Mucosa of rectum (tissue), 2 donors: ENCODE results near the gene RAB3GAP1.
A peak's percentile ranks its signal among the peaks of the same experiment; 100 is the strongest.
"Not testable (repeated sequence)": the region's sequence is repeated elsewhere in the genome, so short reads cannot be mapped to it uniquely, and the experiment has no call there.

ENCODE experiments used
- H3K27ac ChIP-seq, 2 donors: one replicate each; pipeline ENCODE4 v1.7.0; 2013; ENCODE audit warnings: inconsistent platforms in 2 of 2, low read depth in 2 of 2, low read length in 2 of 2
- H3K27me3 ChIP-seq, 2 donors: one replicate each; pipeline ENCODE4 v1.7.0; 2013; ENCODE audit warnings: low read length in 2 of 2; ENCODE audit not compliant: control insufficient read depth in 2 of 2, insufficient read depth in 2 of 2
- H3K36me3 ChIP-seq, 2 donors: one replicate each; pipeline ENCODE4 v1.7.0; 2013; ENCODE audit warnings: low read length in 2 of 2; ENCODE audit not compliant: control insufficient read depth in 2 of 2, insufficient read depth in 2 of 2
- H3K4me1 ChIP-seq, 2 donors: one replicate each; pipeline ENCODE4 v1.7.0; 2013; ENCODE audit warnings: low read length in 2 of 2, mild to moderate bottlenecking in 1 of 2; ENCODE audit not compliant: control insufficient read depth in 2 of 2, insufficient read depth in 2 of 2
- H3K4me3 ChIP-seq, 2 donors: one replicate each; pipeline ENCODE4 v1.7.0; 2013; ENCODE audit warnings: low read length in 2 of 2
- H3K9ac ChIP-seq, 2 donors: one replicate each; pipeline ENCODE4 v1.7.0; 2013; ENCODE audit warnings: low read length in 2 of 2, low read depth in 1 of 2, mild to moderate bottlenecking in 1 of 2
- H3K9me3 ChIP-seq, 2 donors: one replicate each; pipeline ENCODE4 v1.7.0; 2013; ENCODE audit warnings: low read length in 2 of 2; ENCODE audit not compliant: control insufficient read depth in 2 of 2
- donor health status: healthy.
- donor health status: Normal muscosa, but diverticular disease.

RAB3GAP1 gene

DNA sequence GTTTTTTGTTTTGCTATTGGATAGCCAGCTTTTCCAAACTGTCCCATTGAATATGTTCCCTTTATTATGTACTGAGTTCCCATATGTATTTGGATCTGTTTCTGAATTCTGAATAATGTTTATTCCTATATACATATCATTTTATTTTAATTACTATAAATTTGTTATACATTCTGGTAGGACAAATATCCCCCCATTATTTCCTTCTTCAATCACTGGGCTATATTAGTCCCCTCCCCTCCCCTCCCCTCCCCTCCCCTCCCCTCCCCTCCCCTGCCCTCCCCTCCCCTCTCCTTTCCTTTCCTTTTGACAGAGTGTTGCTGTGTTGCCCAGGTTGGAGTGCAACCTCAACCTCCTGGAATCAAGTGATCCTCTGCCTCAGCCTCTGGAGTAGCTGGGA, 26.3 kb downstream of the RAB3GAP1 start:
- Histone ChIP-seq H3K9ac (no peak overlapping the region), H3K27me3 (no peaks in the 10 kb centered on the region), H3K36me3 (peaks cover 2 to 3% of the 10 kb centered on the region in 2 donors), H3K4me1 (peaks cover 3 to 9% of the 10 kb centered on the region in 2 donors), H3K27ac (no peak overlapping the region), H3K4me3 (no peak overlapping the region), H3K9me3 (no peaks in the 10 kb centered on the region)

DNA sequence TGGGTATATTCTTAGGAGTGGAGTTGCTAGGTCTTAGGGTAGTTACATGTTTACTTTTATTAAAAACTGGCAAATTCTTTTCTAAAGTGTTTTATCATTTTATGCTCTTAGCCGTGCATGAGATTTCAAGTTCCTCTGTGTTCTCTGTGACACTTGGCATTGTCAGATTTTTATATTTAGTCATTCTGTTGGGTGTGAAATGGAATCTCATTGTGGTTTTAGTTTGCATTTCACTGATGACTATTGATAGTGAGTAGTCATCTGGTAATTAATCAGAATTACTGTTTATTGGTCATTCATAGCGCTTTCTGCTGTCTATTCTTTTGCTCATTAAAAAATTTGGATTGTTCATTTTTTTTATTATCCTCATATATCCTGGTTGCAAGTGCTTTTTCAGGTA, 34.1 kb downstream of the RAB3GAP1 start:
- no peak overlapping the region for H3K27ac ChIP-seq
- H3K27me3 ChIP-seq = no peaks in the 10 kb centered on the region
- no peak overlapping the region for H3K9ac ChIP-seq
- H3K4me1 ChIP-seq = peaks cover 0 to 2% of the 10 kb centered on the region in 2 donors
- H3K4me3 ChIP-seq = no peak overlapping the region
- H3K9me3 ChIP-seq = no peaks in the 10 kb centered on the region
- no peaks in the 10 kb centered on the region for H3K36me3 ChIP-seq

GRCh38 chr2:135089597-135089996, 37.5 kb downstream of the RAB3GAP1 start:
- H3K4me3 ChIP-seq, H3K36me3 ChIP-seq, H3K27ac ChIP-seq, H3K27me3 ChIP-seq, H3K9ac ChIP-seq, H3K9me3 ChIP-seq: not testable (repeated sequence)
- H3K4me1 ChIP-seq = peaks cover 14 to 21% of the 10 kb centered on the region in 2 donors

DNA sequence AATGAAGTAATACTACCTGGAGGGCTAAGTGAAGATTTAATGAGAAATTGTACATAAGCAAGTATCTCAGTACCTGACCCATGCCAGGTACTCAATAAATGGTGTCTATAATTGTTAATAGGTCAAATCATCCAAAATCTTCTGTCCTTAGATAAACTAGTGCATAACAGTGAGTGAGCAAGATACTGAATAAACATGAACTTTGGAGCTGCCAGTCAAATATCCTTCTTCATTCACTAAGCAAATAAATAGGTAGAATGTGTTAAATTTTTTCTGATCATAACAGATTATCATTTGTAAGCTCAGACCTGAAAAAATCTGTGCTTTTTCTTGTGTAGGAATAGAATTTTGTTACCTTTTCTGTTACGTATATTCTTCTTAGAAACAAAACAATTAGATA, 39.6 kb downstream of the RAB3GAP1 start:
- Histone ChIP-seq H3K9me3 (no peaks in the 10 kb centered on the region), H3K4me1 (peaks cover 14 to 21% of the 10 kb centered on the region in 2 donors), H3K36me3 (peaks cover 0 to 10% of the 10 kb centered on the region in 2 donors), H3K9ac (no peak overlapping the region), H3K27me3 (no peaks in the 10 kb centered on the region), H3K4me3 (no peak overlapping the region), H3K27ac (no peak overlapping the region)

GRCh38 chr2:135093193-135093592, 41.1 kb downstream of the RAB3GAP1 start:
- Histone ChIP-seq H3K36me3 (peaks cover 0 to 10% of the 10 kb centered on the region in 2 donors), H3K27ac (peak overlapping the region; percentile 40 to 61), H3K27me3 (no peaks in the 10 kb centered on the region), H3K9ac (no peak overlapping the region), H3K4me3 (peak overlapping the region in 1 of 2 donors; percentile 35), H3K9me3 (no peaks in the 10 kb centered on the region), H3K4me1 (peaks cover 14 to 21% of the 10 kb centered on the region in 2 donors)

- H3K9me3 ChIP-seq = no peaks in the 10 kb centered on the region
- peaks cover 14 to 21% of the 10 kb centered on the region in 2 donors for H3K4me1 ChIP-seq
- H3K36me3 ChIP-seq = peaks cover 0 to 10% of the 10 kb centered on the region in 2 donors
- no peak overlapping the region for H3K9ac ChIP-seq
- no peaks in the 10 kb centered on the region for H3K27me3 ChIP-seq
- peak overlapping the region; percentile 45 to 61 for H3K27ac ChIP-seq
- peak overlapping the region; percentile 27 to 30 for H3K4me3 ChIP-seq
These were observed 41.7 kb downstream of the RAB3GAP1 start for GRCh38 chr2:135093670-135094330.

DNA sequence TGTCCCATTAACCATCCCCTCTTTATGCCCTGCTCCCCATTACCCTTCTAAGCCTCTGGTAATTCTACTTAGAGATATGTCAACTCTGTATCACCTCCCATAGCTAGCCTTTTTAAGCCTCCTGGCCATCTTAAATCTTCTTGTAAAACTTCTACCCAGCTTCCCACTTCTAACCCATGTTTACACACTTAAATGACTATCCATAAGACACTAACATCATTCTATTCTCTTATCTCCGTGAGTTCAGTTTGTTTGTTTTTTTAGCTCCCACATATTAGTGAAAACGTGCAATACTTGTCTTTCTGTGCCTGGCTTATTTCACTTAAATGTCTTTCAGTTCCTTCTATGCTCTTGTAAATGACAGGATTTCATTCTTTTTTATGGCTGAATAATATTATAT, 42.4 kb downstream of the RAB3GAP1 start:
- no peaks in the 10 kb centered on the region for H3K9me3 ChIP-seq
- H3K27ac ChIP-seq = no peak overlapping the region
- no peak overlapping the region for H3K9ac ChIP-seq
- peaks cover 0 to 10% of the 10 kb centered on the region in 2 donors for H3K36me3 ChIP-seq
- peaks cover 14 to 21% of the 10 kb centered on the region in 2 donors for H3K4me1 ChIP-seq
- H3K4me3 ChIP-seq = no peak overlapping the region
- H3K27me3 ChIP-seq = no peaks in the 10 kb centered on the region

- Histone ChIP-seq H3K36me3 (peaks cover 0 to 10% of the 10 kb centered on the region in 2 donors), H3K9ac (no peak overlapping the region), H3K27ac (no peak overlapping the region), H3K9me3 (no peaks in the 10 kb centered on the region), H3K4me3 (no peak overlapping the region), H3K27me3 (no peaks in the 10 kb centered on the region), H3K4me1 (peaks cover 14 to 21% of the 10 kb centered on the region in 2 donors)
These were observed 43.5 kb downstream of the RAB3GAP1 start for GRCh38 chr2:135095591-135095990.

DNA sequence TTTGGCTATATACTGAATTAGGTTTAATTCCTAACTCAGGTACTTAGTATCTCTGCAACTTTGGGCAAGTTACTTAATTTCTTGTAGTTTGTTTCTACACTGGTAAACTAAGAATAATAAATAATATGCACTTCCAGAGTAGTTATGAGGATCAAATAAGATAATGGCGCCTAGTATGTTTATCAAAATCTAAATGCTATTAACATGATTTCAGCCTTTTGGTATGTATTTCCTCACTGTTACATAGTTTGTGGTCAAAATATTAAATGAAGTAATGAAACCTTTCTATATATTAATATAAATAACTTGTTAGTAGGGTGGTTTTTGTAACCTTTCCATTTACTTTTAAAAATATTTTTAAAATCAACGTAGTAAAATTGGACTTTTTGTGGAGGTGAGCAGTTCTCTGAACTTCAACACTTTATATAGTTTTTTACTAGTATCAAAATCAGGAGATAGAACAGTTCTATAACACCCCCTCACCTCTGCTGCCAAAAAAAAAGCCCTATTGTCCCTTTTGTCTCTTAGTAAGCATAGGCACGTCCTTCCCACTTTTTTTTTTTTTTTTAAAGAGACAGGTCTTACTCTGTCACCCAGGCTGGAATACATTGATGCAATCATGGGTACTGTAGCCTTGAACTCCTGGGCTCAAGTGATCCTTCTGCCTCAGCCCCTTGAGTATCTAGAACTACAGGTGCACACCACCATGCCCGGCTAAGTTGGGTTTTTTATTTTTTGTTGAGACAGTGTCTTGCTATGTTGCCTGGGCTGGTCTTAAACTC, 44.8 kb downstream of the RAB3GAP1 start:
- H3K4me3 ChIP-seq = no peak overlapping the region
- H3K27me3 ChIP-seq = no peaks in the 10 kb centered on the region
- no peak overlapping the region for H3K9ac ChIP-seq
- peaks cover 3 to 10% of the 10 kb centered on the region in 2 donors for H3K36me3 ChIP-seq
- H3K9me3 ChIP-seq = no peaks in the 10 kb centered on the region
- H3K27ac ChIP-seq = no peak overlapping the region
- H3K4me1 ChIP-seq = peaks cover 13 to 14% of the 10 kb centered on the region in 2 donors

GRCh38 chr2:135097532-135098231, 45.6 kb downstream of the RAB3GAP1 start:
- no peak overlapping the region for H3K27ac ChIP-seq
- H3K9me3 ChIP-seq = no peaks in the 10 kb centered on the region
- H3K4me3 ChIP-seq = no peak overlapping the region
- peaks cover 11 to 12% of the 10 kb centered on the region in 2 donors for H3K4me1 ChIP-seq
- peaks cover 3 to 14% of the 10 kb centered on the region in 2 donors for H3K36me3 ChIP-seq
- no peaks in the 10 kb centered on the region for H3K27me3 ChIP-seq
- H3K9ac ChIP-seq = no peak overlapping the region
